Activated naive CD4-positive, alpha-beta T cell treated with anti-CD3 and anti-CD28 coated beads for 36 hours (primary cell): Measurements from ENCODE around the gene FAM90A1. TPM values are rescaled to one million over a fixed set of nuclear protein-coding genes. Genes with fewer than 3 reads are reported as not detected.
A peak's percentile ranks its signal among the peaks of the same experiment; 100 is the strongest.
"Not testable (repeated sequence)": the region's sequence is repeated elsewhere in the genome, so short reads cannot be mapped to it uniquely, and the experiment has no call there.

ENCODE experiments used
- CTCF ChIA-PET: fragments of 350-600 bp; sonication (Branson Sonifier 250); formaldehyde crosslinking; loops from one replicate; lab custom pipeline; 2021; ENCODE audit warnings: antibody characterized with exemption; lab: Charles Lee
- DNase-seq: peaks from one replicate; pipeline ENCODE4 v3.0.0-alpha.2; 2020
- H3K27ac Mint-ChIP-seq: one replicate; pipeline ENCODE4 v1.8.0; 2021; ENCODE audit warnings: mild to moderate bottlenecking, mixed read lengths
- H3K27me3 Mint-ChIP-seq: one replicate; pipeline ENCODE4 v1.8.0; 2021; ENCODE audit warnings: low read depth, mixed read lengths
- H3K36me3 Mint-ChIP-seq: one replicate; pipeline ENCODE4 v1.8.0; 2021; ENCODE audit warnings: low read depth, mixed read lengths
- H3K4me1 Mint-ChIP-seq: one replicate; pipeline ENCODE4 v1.8.0; 2021; ENCODE audit warnings: low read depth, mixed read lengths
- H3K4me3 Mint-ChIP-seq: one replicate; pipeline ENCODE4 v1.8.0; 2021; ENCODE audit warnings: mild to moderate bottlenecking, moderate library complexity, mixed read lengths
- H3K9me3 Mint-ChIP-seq: one replicate; pipeline ENCODE4 v1.8.0; 2021; ENCODE audit warnings: mixed read lengths
- intact Hi-C: fragments of 100-400 bp; cut with micrococcal nuclease; formaldehyde crosslinking; loops from one replicate; pipeline ENCODE4 v1.15.1; 2023
- total RNA-seq, 2 experiments: library from RNA; stranded (reverse); gene quantifications; one replicate each; pipeline ENCODE4 v1.2.3, GENCODE V29; 2021

Gene FAM90A1
- total RNA-seq, 2 experiments from 2014 or later = 0.21 to 0.30 TPM

GRCh38 chr12:8242880-8243681, 15.7 kb upstream of the FAM90A1 start:
- Mint-ChIP-seq H3K4me3 (peak overlapping the region; percentile 96), H3K27ac (peak overlapping the region; percentile 91), H3K4me1 (peaks cover 18% of the 10 kb centered on the region)
- CTCF ChIA-PET = interaction anchor here (0.6 to 1.6 kb wide), 3 partner anchors 11 to 249 kb away, joined by 3 to 4 read pairs (median 3); no protein-coding TSS in a partner anchor
- not testable (repeated sequence) for H3K36me3 Mint-ChIP-seq, H3K9me3 Mint-ChIP-seq, H3K27me3 Mint-ChIP-seq
- intact Hi-C loops = loop anchor here (1.0 to 2.0 kb wide), 7 partner anchors 161 to 1054 kb away; partner anchors contain the start of genes M6PR, NECAP1 and PEX5
- peak; percentile 100 for DNase-seq

- Mint-ChIP-seq H3K4me1 (peaks cover 18% of the 10 kb centered on the region), H3K4me3 (peak overlapping the region; percentile 78)
- H3K9me3 Mint-ChIP-seq, H3K36me3 Mint-ChIP-seq, DNase-seq, H3K27ac Mint-ChIP-seq, H3K27me3 Mint-ChIP-seq: not testable (repeated sequence)
- intact Hi-C loops = loop anchor here (2.0 kb wide), 2 partner anchors 674 to 1002 kb away; no protein-coding TSS in a partner anchor
- CTCF ChIA-PET = interaction anchor here (1.1 to 1.6 kb wide), 2 partner anchors 11 to 63 kb away, joined by 3 to 4 read pairs; no protein-coding TSS in a partner anchor
These were observed 15.1 kb upstream of the FAM90A1 start for GRCh38 chr12:8242622-8242879.

GRCh38 chr12:8241917-8242621, 14.7 kb upstream of the FAM90A1 start:
- CTCF ChIA-PET = interaction anchor here (1.1 to 1.6 kb wide), 2 partner anchors 10 to 62 kb away, joined by 3 to 4 read pairs; no protein-coding TSS in a partner anchor
- intact Hi-C loops = loop anchor here (2.0 kb wide), 2 partner anchors 675 to 1003 kb away; no protein-coding TSS in a partner anchor
- peak; percentile 54 for DNase-seq
- H3K27me3 Mint-ChIP-seq, H3K27ac Mint-ChIP-seq, H3K9me3 Mint-ChIP-seq, H3K36me3 Mint-ChIP-seq: not testable (repeated sequence)
- H3K4me3 Mint-ChIP-seq = peak overlapping the region; percentile 78
- peaks cover 18% of the 10 kb centered on the region for H3K4me1 Mint-ChIP-seq

- CTCF ChIA-PET, H3K27ac Mint-ChIP-seq: not testable (repeated sequence)
These were observed 13.1 kb upstream of the FAM90A1 start for GRCh38 chr12:8240340-8241114.

GRCh38 chr12:8237031-8237430, 9.6 kb upstream of the FAM90A1 start:
- CTCF ChIA-PET = interaction anchor here (0.5 to 2.3 kb wide), 6 partner anchors 127 to 697 kb away, joined by 3 to 11 read pairs (median 4); no protein-coding TSS in a partner anchor
- intact Hi-C loops = loop anchor here (1.0 to 2.0 kb wide), 2 partner anchors 56 to 128 kb away; no protein-coding TSS in a partner anchor
- not testable (repeated sequence) for H3K27ac Mint-ChIP-seq

More at GRCh38 chr12:8240340-8241114, 13.1 kb upstream of the FAM90A1 start:
- H3K4me3 Mint-ChIP-seq, H3K9me3 Mint-ChIP-seq, H3K36me3 Mint-ChIP-seq, H3K27me3 Mint-ChIP-seq, intact Hi-C loops: not testable (repeated sequence)
- H3K4me1 Mint-ChIP-seq = peaks cover 18% of the 10 kb centered on the region
- DNase-seq = peak; percentile 48

GRCh38 chr12:8235316-8236157, 8.1 kb upstream of the FAM90A1 start:
- not testable (repeated sequence) for DNase-seq, H3K4me3 Mint-ChIP-seq, H3K4me1 Mint-ChIP-seq, H3K9me3 Mint-ChIP-seq, H3K27ac Mint-ChIP-seq, H3K27me3 Mint-ChIP-seq, H3K36me3 Mint-ChIP-seq
- CTCF ChIA-PET = interaction anchor here (0.6 to 1.7 kb wide), 2 partner anchors 127 to 393 kb away, joined by 4 read pairs; no protein-coding TSS in a partner anchor
- intact Hi-C loops = loop anchor here (2.0 kb wide), 1 partner anchor 55 kb away; no protein-coding TSS in a partner anchor

More at GRCh38 chr12:8237031-8237430, 9.6 kb upstream of the FAM90A1 start:
- H3K9me3 Mint-ChIP-seq, H3K27me3 Mint-ChIP-seq, H3K36me3 Mint-ChIP-seq, DNase-seq, H3K4me3 Mint-ChIP-seq: not testable (repeated sequence)
- peaks cover 14% of the 10 kb centered on the region for H3K4me1 Mint-ChIP-seq

GRCh38 chr12:8234746-8235145, 7.3 kb upstream of the FAM90A1 start:
- CTCF ChIA-PET = interaction anchor here (1.7 kb wide), 1 partner anchor 126 kb away, joined by 4 read pairs; no protein-coding TSS in a partner anchor
- H3K36me3 Mint-ChIP-seq, DNase-seq, H3K4me3 Mint-ChIP-seq, intact Hi-C loops, H3K4me1 Mint-ChIP-seq, H3K27ac Mint-ChIP-seq, H3K27me3 Mint-ChIP-seq, H3K9me3 Mint-ChIP-seq: not testable (repeated sequence)

- CTCF ChIA-PET = interaction anchor here (1.1 kb wide), 1 partner anchor 48 kb away, joined by 3 read pairs; no protein-coding TSS in a partner anchor
- H3K9me3 Mint-ChIP-seq, H3K4me1 Mint-ChIP-seq, DNase-seq, H3K27me3 Mint-ChIP-seq, intact Hi-C loops, H3K4me3 Mint-ChIP-seq, H3K27ac Mint-ChIP-seq, H3K36me3 Mint-ChIP-seq: not testable (repeated sequence)
These were observed 6.6 kb upstream of the FAM90A1 start for GRCh38 chr12:8233935-8234495.

- H3K27ac Mint-ChIP-seq, intact Hi-C loops, H3K9me3 Mint-ChIP-seq, H3K36me3 Mint-ChIP-seq, H3K4me3 Mint-ChIP-seq, DNase-seq, H3K27me3 Mint-ChIP-seq, H3K4me1 Mint-ChIP-seq: not testable (repeated sequence)
- CTCF ChIA-PET = interaction anchor here (1.1 to 3.3 kb wide), 2 partner anchors 47 to 125 kb away, joined by 3 to 37 read pairs; no protein-coding TSS in a partner anchor
These were observed 6.0 kb upstream of the FAM90A1 start for GRCh38 chr12:8233300-8233855.

GRCh38 chr12:8231666-8232608, 4.5 kb upstream of the FAM90A1 start:
- not testable (repeated sequence) for H3K9me3 Mint-ChIP-seq, H3K27ac Mint-ChIP-seq, H3K4me1 Mint-ChIP-seq, H3K27me3 Mint-ChIP-seq, H3K4me3 Mint-ChIP-seq, H3K36me3 Mint-ChIP-seq
- intact Hi-C loops = loop anchor here (1.0 kb wide), 2 partner anchors 52 to 123 kb away; no protein-coding TSS in a partner anchor
- CTCF ChIA-PET = interaction anchor here (0.7 to 3.3 kb wide), 16 partner anchors 11 to 432 kb away, joined by 3 to 37 read pairs (median 4); no protein-coding TSS in a partner anchor
- peak; percentile 91 for DNase-seq
